Mesenchymal stem cell (in vitro differentiated cells and primary cell): ENCODE data around the gene TNFRSF1B.
A peak's percentile ranks its signal among the peaks of the same experiment; 100 is the strongest.

Experiments used
- DNase-seq: peaks from one replicate; pipeline ENCODE4 v3.0.0-alpha.2; 2013
- H2AFZ ChIP-seq: one replicate; pipeline ENCODE4 v1.6.1; 2013; ENCODE audit warnings: low read depth, mild to moderate bottlenecking, control low read depth, inconsistent platforms, low read length, moderate library complexity
- H2AK5ac ChIP-seq: 2 replicates; pipeline ENCODE4 v1.6.1; 2013; ENCODE audit warnings: low read length, moderate library complexity, mild to moderate bottlenecking, inconsistent platforms; ENCODE audit not compliant: severe bottlenecking
- H2BK120ac ChIP-seq: one replicate; pipeline ENCODE4 v1.6.1; 2013; ENCODE audit warnings: low read depth, mild to moderate bottlenecking, inconsistent platforms, low read length, moderate library complexity
- H2BK12ac ChIP-seq, 2 experiments: one replicate each; pipeline ENCODE4 v1.6.1; 2013; ENCODE audit warnings: inconsistent platforms in 2 of 2, low read length in 2 of 2, mild to moderate bottlenecking in 2 of 2, moderate library complexity in 2 of 2, control low read depth in 1 of 2
- H2BK15ac ChIP-seq: one replicate; pipeline ENCODE4 v1.6.1; 2013; ENCODE audit warnings: mild to moderate bottlenecking, low read depth, inconsistent platforms; ENCODE audit not compliant: poor library complexity, severe bottlenecking
- H2BK5ac ChIP-seq: 2 replicates; pipeline ENCODE4 v1.6.1; 2013; ENCODE audit warnings: low read depth, mild to moderate bottlenecking, low read length, control low read depth, inconsistent platforms; ENCODE audit not compliant: poor library complexity, severe bottlenecking
- H3K14ac ChIP-seq, 2 experiments: one replicate each; pipeline ENCODE4 v1.6.1; 2013; ENCODE audit warnings: inconsistent platforms in 2 of 2, low read length in 2 of 2, control low read depth in 1 of 2, mild to moderate bottlenecking in 1 of 2, moderate library complexity in 1 of 2
- H3K18ac ChIP-seq, 2 experiments: one replicate each; pipeline ENCODE4 v1.6.1; 2013; ENCODE audit warnings: inconsistent platforms in 2 of 2, low read length in 2 of 2, control low read depth in 1 of 2, low read depth in 1 of 2, mild to moderate bottlenecking in 1 of 2
- H3K23ac ChIP-seq, 2 experiments: one replicate each; pipeline ENCODE4 v1.6.1; 2013; ENCODE audit warnings: inconsistent platforms in 2 of 2, low read length in 2 of 2, mild to moderate bottlenecking in 2 of 2, moderate library complexity in 2 of 2, control low read depth in 1 of 2
- H3K27ac ChIP-seq: 2 replicates; pipeline ENCODE4 v1.5.1; 2013; ENCODE audit warnings: mild to moderate bottlenecking, moderate library complexity, low read length, control low read depth, inconsistent platforms; ENCODE audit not compliant: poor library complexity, severe bottlenecking
- H3K27me3 ChIP-seq, 2 experiments: 2 replicates each; pipeline versions ENCODE4 v1.6.1 to v1.7.0; 2013; ENCODE audit warnings: low read length in 2 of 2, mild to moderate bottlenecking in 2 of 2, moderate library complexity in 2 of 2, control low read depth in 1 of 2, inconsistent platforms in 1 of 2; ENCODE audit not compliant: control insufficient read depth in 1 of 2, insufficient read depth in 1 of 2
- H3K36me3 ChIP-seq, 2 experiments: 2 replicates each; pipeline versions ENCODE4 v1.6.1 to v1.7.0; 2013; ENCODE audit warnings: low read length in 2 of 2, control low read depth in 1 of 2, inconsistent platforms in 1 of 2, low read depth in 1 of 2, mild to moderate bottlenecking in 1 of 2; ENCODE audit not compliant: insufficient read depth in 2 of 2, control insufficient read depth in 1 of 2
- H3K4ac ChIP-seq, 2 experiments: one replicate each; pipeline ENCODE4 v1.6.1; 2013; ENCODE audit warnings: inconsistent platforms in 2 of 2, low read length in 2 of 2, mild to moderate bottlenecking in 2 of 2, moderate library complexity in 2 of 2, control low read depth in 1 of 2, low read depth in 1 of 2
- H3K4me1 ChIP-seq: 2 replicates; pipeline ENCODE4 v1.6.1; 2013; ENCODE audit warnings: low read depth, low read length, control low read depth; ENCODE audit not compliant: control insufficient read depth, insufficient read depth
- H3K4me2 ChIP-seq: 2 replicates; pipeline ENCODE4 v1.6.1; 2013; ENCODE audit warnings: low read length, mild to moderate bottlenecking, inconsistent platforms; ENCODE audit not compliant: poor library complexity, severe bottlenecking
- H3K4me3 ChIP-seq, 2 experiments: 2 replicates each; pipeline versions ENCODE4 v1.5.1 to v1.7.0; 2013; ENCODE audit warnings: low read length in 2 of 2, mild to moderate bottlenecking in 2 of 2, control low read depth in 1 of 2, low read depth in 1 of 2; ENCODE audit not compliant: insufficient read depth in 1 of 2
- H3K79me1 ChIP-seq: replicated peaks from 2 replicates; pipeline ENCODE4 v1.6.1; 2013; ENCODE audit warnings: mild to moderate bottlenecking, control low read depth, low read length, inconsistent platforms; ENCODE audit not compliant: poor library complexity, severe bottlenecking
- H3K9ac ChIP-seq: 2 replicates; pipeline ENCODE4 v1.7.0; 2013; ENCODE audit warnings: mild to moderate bottlenecking, low read length, moderate library complexity
- H3K9me3 ChIP-seq: 2 replicates; pipeline ENCODE4 v1.7.0; 2013; ENCODE audit warnings: mild to moderate bottlenecking, low read length; ENCODE audit not compliant: control insufficient read depth
- H4K8ac ChIP-seq: one replicate; pipeline ENCODE4 v1.6.1; 2013; ENCODE audit warnings: inconsistent platforms, mild to moderate bottlenecking, low read length, moderate library complexity
- H4K91ac ChIP-seq: one replicate; pipeline ENCODE4 v1.6.1; 2013; ENCODE audit warnings: mild to moderate bottlenecking, low read length, inconsistent platforms
- WGBS: methylation state at CpG from one replicate; pipeline ENCODE4 v1.1.7; 2013; ENCODE audit warnings: mixed read lengths; 5-methylcytosine and 5-hydroxymethylcytosine counted together

Gene TNFRSF1B

DNA sequence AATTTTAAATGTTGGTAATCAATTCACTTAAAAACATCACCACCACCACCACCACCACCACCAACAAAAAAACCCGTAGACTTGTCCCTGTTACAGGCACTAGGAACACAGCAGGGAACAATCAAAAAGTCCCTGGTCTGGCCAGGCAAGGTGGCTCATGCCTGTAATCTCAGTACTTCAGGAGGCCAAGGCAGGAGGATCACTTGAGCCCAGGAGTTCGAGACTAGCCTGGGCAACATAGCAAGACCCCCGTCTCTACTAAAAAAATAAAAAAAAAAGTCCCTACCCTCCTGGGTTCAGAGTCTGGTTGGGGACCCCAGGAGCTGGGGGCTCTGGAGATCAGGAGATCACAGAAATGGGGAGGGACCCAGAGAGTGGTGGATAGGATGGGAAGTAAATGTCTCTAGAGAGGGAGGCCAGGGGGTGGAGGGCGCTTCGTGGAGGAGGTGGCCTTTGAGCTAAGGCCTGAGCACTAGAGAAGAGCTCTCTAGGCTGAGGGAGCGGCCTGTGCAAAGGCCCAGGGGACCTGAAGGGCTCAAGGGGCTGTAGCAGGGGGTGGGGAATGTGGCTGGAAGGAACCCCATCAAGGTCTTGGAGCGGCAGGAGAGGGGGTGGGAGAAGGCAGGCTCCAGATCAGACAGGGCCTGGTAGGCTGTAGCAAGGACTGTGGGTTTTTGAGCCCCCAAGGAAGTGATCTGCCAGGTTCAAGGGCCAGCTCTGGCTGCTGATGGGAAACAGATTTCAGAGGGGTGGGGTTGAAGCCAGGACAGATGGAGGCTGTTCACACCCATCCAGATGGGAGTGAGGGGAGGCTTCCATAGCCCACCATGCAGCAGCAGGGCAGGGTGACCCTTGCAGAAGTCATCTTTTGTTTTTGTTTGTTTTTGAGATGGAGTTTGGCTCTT is 38.2 kb downstream of the TNFRSF1B start:
- Histone ChIP-seq H2BK15ac (no peak overlapping the region), H2BK12ac (no peak overlapping the region), H3K14ac (no peak overlapping the region), H3K9me3 (no peaks in the 10 kb centered on the region), H3K4me1 (peaks cover 24% of the 10 kb centered on the region), H3K27me3 (no peaks in the 10 kb centered on the region), H3K36me3 (peaks cover 2 to 54% of the 10 kb centered on the region in 2 experiments), H3K23ac (no peak overlapping the region), H3K79me1 (no peaks in the 10 kb centered on the region), H3K18ac (no peak overlapping the region), H3K9ac (no peak overlapping the region), H3K27ac (no peak overlapping the region), H3K4ac (peak overlapping the region in 1 of 2 experiments; percentile 40), H2BK120ac (no peak overlapping the region), H2AFZ (no peak overlapping the region), H4K8ac (peak overlapping the region; percentile 19), H3K4me3 (no peak overlapping the region), H4K91ac (no peak overlapping the region), H3K4me2 (no peak overlapping the region), H2BK5ac (no peak overlapping the region), H2AK5ac (no peak overlapping the region)
- 81% methylated on average over 5 of the region's 7 CpGs for WGBS
- DNase-seq = no peak

DNA sequence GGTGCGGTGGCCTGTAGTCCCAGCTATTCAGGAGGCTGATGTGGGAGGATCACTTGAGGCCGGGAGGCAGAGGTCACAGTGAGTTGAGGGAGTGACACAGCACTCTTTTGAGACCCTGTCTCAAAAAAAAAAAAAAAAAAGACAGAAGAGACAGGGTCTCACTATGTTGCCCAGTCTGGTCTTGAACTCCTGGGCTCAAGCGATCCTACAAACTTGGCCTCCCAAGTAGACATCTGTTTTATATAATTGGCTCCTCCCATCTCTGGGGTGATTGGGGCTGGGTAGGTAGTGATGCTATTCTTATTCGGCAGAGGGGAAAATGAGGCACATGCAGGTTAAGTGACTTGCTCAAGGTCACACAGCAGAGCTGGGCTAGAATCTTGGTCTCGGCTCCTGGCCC is 39.4 kb downstream of the TNFRSF1B start:
- Histone ChIP-seq H3K4me3 (no peak overlapping the region), H3K9me3 (no peaks in the 10 kb centered on the region), H3K36me3 (peaks cover 2 to 46% of the 10 kb centered on the region in 2 experiments), H2BK5ac (no peak overlapping the region), H3K14ac (no peak overlapping the region), H2AK5ac (no peak overlapping the region), H3K4me1 (peaks cover 24% of the 10 kb centered on the region), H3K9ac (no peak overlapping the region), H3K27ac (no peak overlapping the region), H3K27me3 (no peaks in the 10 kb centered on the region), H3K4me2 (no peak overlapping the region), H4K91ac (no peak overlapping the region), H2BK120ac (no peak overlapping the region), H2AFZ (no peak overlapping the region), H3K79me1 (no peaks in the 10 kb centered on the region), H2BK12ac (no peak overlapping the region), H3K4ac (no peak overlapping the region), H2BK15ac (no peak overlapping the region), H3K18ac (no peak overlapping the region), H4K8ac (no peak overlapping the region), H3K23ac (no peak overlapping the region)
- no peak for DNase-seq
- 90% methylated on average over 4 of the region's 5 CpGs for WGBS

DNA sequence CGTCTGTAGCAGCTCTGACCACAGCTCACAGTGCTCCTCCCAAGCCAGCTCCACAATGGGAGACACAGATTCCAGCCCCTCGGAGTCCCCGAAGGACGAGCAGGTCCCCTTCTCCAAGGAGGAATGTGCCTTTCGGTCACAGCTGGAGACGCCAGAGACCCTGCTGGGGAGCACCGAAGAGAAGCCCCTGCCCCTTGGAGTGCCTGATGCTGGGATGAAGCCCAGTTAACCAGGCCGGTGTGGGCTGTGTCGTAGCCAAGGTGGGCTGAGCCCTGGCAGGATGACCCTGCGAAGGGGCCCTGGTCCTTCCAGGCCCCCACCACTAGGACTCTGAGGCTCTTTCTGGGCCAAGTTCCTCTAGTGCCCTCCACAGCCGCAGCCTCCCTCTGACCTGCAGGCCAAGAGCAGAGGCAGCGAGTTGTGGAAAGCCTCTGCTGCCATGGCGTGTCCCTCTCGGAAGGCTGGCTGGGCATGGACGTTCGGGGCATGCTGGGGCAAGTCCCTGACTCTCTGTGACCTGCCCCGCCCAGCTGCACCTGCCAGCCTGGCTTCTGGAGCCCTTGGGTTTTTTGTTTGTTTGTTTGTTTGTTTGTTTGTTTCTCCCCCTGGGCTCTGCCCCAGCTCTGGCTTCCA is 40.1 kb downstream of the TNFRSF1B start:
- peaks cover 21% of the 10 kb centered on the region for H3K4me1 ChIP-seq
- no peak overlapping the region for H4K91ac ChIP-seq
- no peak overlapping the region for H3K4me3 ChIP-seq
- H3K27ac ChIP-seq = no peak overlapping the region
- H2BK120ac ChIP-seq = no peak overlapping the region
- 95% methylated on average over 17 of the region's 17 CpGs for WGBS
- no peaks in the 10 kb centered on the region for H3K79me1 ChIP-seq
- H3K4me2 ChIP-seq = no peak overlapping the region
- H3K36me3 ChIP-seq = peaks cover 2 to 39% of the 10 kb centered on the region in 2 experiments
- DNase-seq = no peak
- H2AK5ac ChIP-seq = no peak overlapping the region
- no peaks in the 10 kb centered on the region for H3K27me3 ChIP-seq
- H3K4ac ChIP-seq = no peak overlapping the region
- H4K8ac ChIP-seq = no peak overlapping the region
- peak overlapping the region in 1 of 2 experiments; percentile 54 for H2BK12ac ChIP-seq
- no peaks in the 10 kb centered on the region for H3K9me3 ChIP-seq
- H2BK15ac ChIP-seq = no peak overlapping the region
- H2AFZ ChIP-seq = no peak overlapping the region
- H2BK5ac ChIP-seq = no peak overlapping the region
- H3K9ac ChIP-seq = no peak overlapping the region
- H3K23ac ChIP-seq = no peak overlapping the region
- no peak overlapping the region for H3K14ac ChIP-seq
- H3K18ac ChIP-seq = no peak overlapping the region

DNA sequence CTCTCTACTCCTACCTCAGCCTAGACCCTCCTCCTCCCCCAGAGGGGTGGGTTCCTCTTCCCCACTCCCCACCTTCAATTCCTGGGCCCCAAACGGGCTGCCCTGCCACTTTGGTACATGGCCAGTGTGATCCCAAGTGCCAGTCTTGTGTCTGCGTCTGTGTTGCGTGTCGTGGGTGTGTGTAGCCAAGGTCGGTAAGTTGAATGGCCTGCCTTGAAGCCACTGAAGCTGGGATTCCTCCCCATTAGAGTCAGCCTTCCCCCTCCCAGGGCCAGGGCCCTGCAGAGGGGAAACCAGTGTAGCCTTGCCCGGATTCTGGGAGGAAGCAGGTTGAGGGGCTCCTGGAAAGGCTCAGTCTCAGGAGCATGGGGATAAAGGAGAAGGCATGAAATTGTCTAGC is 41.5 kb downstream of the TNFRSF1B start:
- H3K4me3 ChIP-seq = no peak overlapping the region

More for the DNA sequence above, 41.5 kb downstream of the TNFRSF1B start:
- DNase-seq = peak; percentile 2
- Histone ChIP-seq H2AFZ (no peak overlapping the region), H4K8ac (no peak overlapping the region), H3K18ac (no peak overlapping the region), H3K9ac (no peak overlapping the region), H2BK120ac (no peak overlapping the region), H3K36me3 (peaks cover 2 to 25% of the 10 kb centered on the region in 2 experiments), H3K79me1 (no peaks in the 10 kb centered on the region), H3K27ac (no peak overlapping the region), H3K4me2 (no peak overlapping the region), H3K4ac (no peak overlapping the region), H3K23ac (no peak overlapping the region), H2BK12ac (peak overlapping the region in 1 of 2 experiments; percentile 9), H3K27me3 (peaks cover 4 to 8% of the 10 kb centered on the region in 2 experiments), H3K4me1 (peaks cover 17% of the 10 kb centered on the region), H3K9me3 (no peaks in the 10 kb centered on the region), H2BK15ac (no peak overlapping the region), H4K91ac (peak overlapping the region; percentile 34), H2BK5ac (no peak overlapping the region), H2AK5ac (no peak overlapping the region), H3K14ac (no peak overlapping the region)
- 82% methylated on average over 6 of the region's 6 CpGs for WGBS
